GM13976 (cell line): ENCODE data around the gene ASAP2.

Experiments used
- DNase-seq: peaks from one replicate; pipeline ENCODE4 v3.0.0; 2012; ENCODE audit warnings: low spot score
- CTCF ChIP-seq: IDR thresholded peaks from 2 replicates; pipeline ENCODE4 v1.5.1; 2012; ENCODE audit warnings: borderline replicate concordance, mild to moderate bottlenecking; ENCODE audit not compliant: insufficient read depth; ENCODE audit errors: extremely low read depth, missing control alignments, control extremely low read depth
- in situ Hi-C: fragments of 300-500 bp; cut with MboI; formaldehyde crosslinking; loops from one replicate; pipeline ENCODE4 v1.12.0; 2022; ENCODE audit warnings: low sequenced_read_pairs, mixed read lengths, inconsistent platforms; ENCODE audit not compliant: unreplicated experiment

ASAP2 gene

GRCh38 chr2:9243357-9243756, 36.7 kb downstream of the ASAP2 start:
- DNase-seq, result no peak
- no peak for TF ChIP-seq CTCF
- in situ Hi-C loops, result no loop called here

GRCh38 chr2:9244985-9245544, 38.5 kb downstream of the ASAP2 start:
- in situ Hi-C loops, result no loop called here
- no peak for TF ChIP-seq CTCF
- no peak for DNase-seq

- TF ChIP-seq CTCF, result no peak
- in situ Hi-C loops, result no loop called here
- DNase-seq, result no peak
Observed at GRCh38 chr2:9247177-9247576, 40.6 kb downstream of the ASAP2 start.

- DNase-seq, result no peak
- in situ Hi-C loops, result no loop called here
- no peak for TF ChIP-seq CTCF
Observed at GRCh38 chr2:9247786-9248185, 41.2 kb downstream of the ASAP2 start.

GRCh38 chr2:9248363-9248762, 41.8 kb downstream of the ASAP2 start:
- DNase-seq, result no peak
- in situ Hi-C loops, result no loop called here
- TF ChIP-seq CTCF, result no peak

- in situ Hi-C loops, result no loop called here
Observed at GRCh38 chr2:9249020-9249800, 42.6 kb downstream of the ASAP2 start.

More at GRCh38 chr2:9249020-9249800, 42.6 kb downstream of the ASAP2 start:
- no peak for TF ChIP-seq CTCF
- DNase-seq, result no peak
